NCI-H2171 treated with DMSO at 0.1 percent for 48 hours (cell line): Measurements from ENCODE around the gene ANO8.

Experiments used
- DNase-seq: peaks from one replicate; lab custom pipeline; 2025; lab: John Stamatoyannopoulos, UW

The ANO8 gene

GRCh38 chr19:17346109-17346671 lies 11.5 kb upstream of the ANO8 start:
- DNase-seq: peak; percentile 62

- DNase-seq: no peak
Observed at GRCh38 chr19:17341845-17342244, 7.2 kb upstream of the ANO8 start.

- no peak for DNase-seq
Observed at GRCh38 chr19:17341386-17341785, 6.7 kb upstream of the ANO8 start.

GRCh38 chr19:17340871-17341357 lies 6.3 kb upstream of the ANO8 start:
- DNase-seq: no peak

- no peak for DNase-seq
Observed at GRCh38 chr19:17340302-17340870, 5.7 kb upstream of the ANO8 start.

GRCh38 chr19:17339088-17339741 lies 4.6 kb upstream of the ANO8 start:
- DNase-seq: no peak

- DNase-seq: no peak
Observed at GRCh38 chr19:17338433-17339078, 3.9 kb upstream of the ANO8 start.

- peak; percentile 57 for DNase-seq
Observed at GRCh38 chr19:17337675-17338432, 3.2 kb upstream of the ANO8 start.

GRCh38 chr19:17336872-17337674 lies 2.4 kb upstream of the ANO8 start, which contains the start of gene GTPBP3:
TSS of gene GTPBP3 (plus strand) at chr19:17337553. CDS start at chr19:17337612, 59 bp downstream.
- DNase-seq: peak; percentile 99

- no peak for DNase-seq
Observed at GRCh38 chr19:17335575-17335974, 920 bp upstream of the ANO8 start.

GRCh38 chr19:17333611-17334413 lies 843 bp downstream of the ANO8 start:
- DNase-seq: no peak

GRCh38 chr19:17332677-17333581 lies 1.7 kb downstream of the ANO8 start:
- peak; percentile 6 for DNase-seq

- DNase-seq: no peak
Observed at GRCh38 chr19:17332360-17332676, 2.3 kb downstream of the ANO8 start.

GRCh38 chr19:17331045-17331558 lies 3.6 kb downstream of the ANO8 start:
- DNase-seq: peak; percentile 90

GRCh38 chr19:17330262-17331044 lies 4.2 kb downstream of the ANO8 start:
- DNase-seq: no peak

- no peak for DNase-seq
Observed at GRCh38 chr19:17329366-17330261, 5.0 kb downstream of the ANO8 start.
